Stimulated activated CD8-positive, alpha-beta memory T cell treated with anti-CD3 and anti-CD28 coated beads, Interleukin-12 subunit alpha, Interleukin-12 subunit beta, amount 100 ng/mL, for 24 hours (primary cell): ENCODE measurements around the gene TPGS1.

Source experiments
- DNase-seq: peaks from one replicate; pipeline ENCODE4 v3.0.0-alpha.2; 2020; ENCODE audit errors: extremely low read depth

Gene TPGS1

GRCh38 chr19:495402-496111 lies 11.7 kb upstream of the TPGS1 start:
- no peak for DNase-seq

DNA sequence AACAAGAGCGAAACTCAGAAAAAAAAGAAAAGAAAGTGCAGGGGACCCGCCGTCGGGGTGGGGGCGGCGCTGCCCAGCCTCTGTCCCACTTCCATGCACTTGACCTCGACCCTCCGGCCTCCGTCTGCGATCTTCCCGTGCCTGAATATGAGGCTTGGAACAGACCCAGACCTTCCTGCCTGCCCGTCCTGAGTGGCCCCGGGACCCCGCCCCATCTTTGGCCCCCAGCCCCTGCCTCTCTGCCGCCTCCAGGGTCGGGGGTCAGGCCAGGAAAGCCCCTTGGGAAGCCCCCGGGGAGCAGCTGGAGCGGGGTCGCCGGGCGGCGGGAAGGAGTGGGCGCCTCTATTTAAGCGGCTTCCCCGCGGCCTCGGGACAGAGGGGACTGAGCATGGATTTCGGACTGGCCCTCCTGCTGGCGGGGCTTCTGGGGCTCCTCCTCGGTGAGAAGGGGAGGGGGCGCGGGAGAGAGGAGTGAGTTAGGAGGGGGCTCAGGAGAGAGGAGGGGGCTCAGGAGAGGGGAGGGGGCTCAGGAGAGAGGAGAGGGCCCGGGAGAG lies 11.1 kb upstream of the TPGS1 start, which contains the start of gene MADCAM1:
TSS of gene MADCAM1 (plus strand) at position 375 of the 554 bp plus-strand sequence. CDS start at position 389, 14 bp downstream.
- DNase-seq: no peak

DNA sequence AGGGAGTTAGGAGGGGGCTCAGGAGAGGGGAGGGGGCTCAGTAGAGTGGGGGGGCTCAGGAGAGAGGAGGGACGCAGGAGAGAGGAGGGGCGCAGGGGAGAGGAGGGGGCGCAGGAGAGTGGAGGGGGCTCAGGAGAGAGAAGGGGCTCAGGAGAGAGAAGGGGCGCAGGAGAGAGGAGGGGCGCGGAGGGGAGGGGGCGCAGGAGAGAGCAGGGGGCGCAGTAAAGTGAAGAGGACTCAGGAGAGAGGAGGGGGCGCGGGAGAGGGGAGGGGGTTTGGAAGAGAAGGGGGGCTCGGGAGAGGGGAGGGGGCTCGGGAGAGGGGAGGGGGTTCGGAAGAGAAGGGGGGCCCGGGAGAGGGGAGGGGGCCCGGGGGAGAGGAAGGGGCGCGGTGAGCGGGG lies 10.3 kb upstream of the TPGS1 start:
- DNase-seq: no peak

GRCh38 chr19:497491-497868 lies 9.8 kb upstream of the TPGS1 start:
- no peak for DNase-seq

DNA sequence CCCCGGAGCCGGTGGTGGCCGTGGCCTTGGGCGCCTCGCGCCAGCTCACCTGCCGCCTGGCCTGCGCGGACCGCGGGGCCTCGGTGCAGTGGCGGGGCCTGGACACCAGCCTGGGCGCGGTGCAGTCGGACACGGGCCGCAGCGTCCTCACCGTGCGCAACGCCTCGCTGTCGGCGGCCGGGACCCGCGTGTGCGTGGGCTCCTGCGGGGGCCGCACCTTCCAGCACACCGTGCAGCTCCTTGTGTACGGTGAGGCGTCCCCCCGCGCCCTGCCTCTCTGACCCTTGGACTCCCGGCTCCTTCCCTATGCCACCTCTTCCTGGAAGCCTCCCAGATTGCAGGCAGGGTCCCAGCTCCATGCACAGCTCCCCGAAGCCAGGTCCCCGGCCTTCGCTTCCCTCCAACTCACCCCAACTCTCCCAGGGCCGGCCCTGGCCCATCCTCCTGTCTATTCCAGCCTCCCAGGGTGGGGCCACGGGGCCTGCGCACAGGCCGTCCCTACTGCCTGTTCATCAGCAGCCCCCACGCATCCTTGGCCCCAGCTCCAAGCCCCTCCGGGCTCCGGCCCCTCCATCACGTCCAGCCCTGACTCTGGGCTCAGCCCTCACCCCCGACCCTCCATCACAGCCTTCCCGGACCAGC lies 9.3 kb upstream of the TPGS1 start:
- DNase-seq: no peak

GRCh38 chr19:498511-498891 lies 8.8 kb upstream of the TPGS1 start:
- DNase-seq: no peak

DNA sequence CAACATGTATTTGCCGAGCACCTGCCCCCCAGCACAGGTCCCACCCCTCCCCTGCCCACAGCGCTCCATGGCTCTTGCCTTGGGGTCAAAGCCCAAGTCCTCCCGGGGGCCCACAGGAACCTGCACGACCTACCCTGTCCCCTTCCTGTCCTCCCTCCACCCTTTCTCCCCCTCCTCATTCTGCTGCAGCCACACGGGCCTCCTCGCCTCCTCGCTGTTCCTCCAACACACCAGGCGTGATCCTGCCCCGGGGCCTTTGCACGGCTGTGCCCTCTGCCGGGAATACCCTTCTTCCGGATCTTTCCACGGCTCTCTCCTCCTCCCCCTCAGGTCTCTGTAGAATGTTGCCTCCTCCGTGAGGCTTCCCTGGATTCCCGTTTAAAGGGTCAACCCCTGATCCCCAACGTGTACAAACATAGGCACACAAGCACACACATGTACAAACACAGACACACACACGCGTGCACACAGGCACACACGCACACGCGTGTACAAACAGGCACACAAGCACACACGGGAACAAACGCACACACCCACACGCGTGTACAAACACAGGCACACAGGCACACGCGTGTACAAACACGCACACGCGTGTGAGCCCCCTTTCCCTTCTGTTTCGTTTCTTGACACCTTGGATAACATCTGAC lies 8.2 kb upstream of the TPGS1 start:
- DNase-seq: no peak

- DNase-seq: no peak
Measured at GRCh38 chr19:501646-502045, 5.7 kb upstream of the TPGS1 start.

DNA sequence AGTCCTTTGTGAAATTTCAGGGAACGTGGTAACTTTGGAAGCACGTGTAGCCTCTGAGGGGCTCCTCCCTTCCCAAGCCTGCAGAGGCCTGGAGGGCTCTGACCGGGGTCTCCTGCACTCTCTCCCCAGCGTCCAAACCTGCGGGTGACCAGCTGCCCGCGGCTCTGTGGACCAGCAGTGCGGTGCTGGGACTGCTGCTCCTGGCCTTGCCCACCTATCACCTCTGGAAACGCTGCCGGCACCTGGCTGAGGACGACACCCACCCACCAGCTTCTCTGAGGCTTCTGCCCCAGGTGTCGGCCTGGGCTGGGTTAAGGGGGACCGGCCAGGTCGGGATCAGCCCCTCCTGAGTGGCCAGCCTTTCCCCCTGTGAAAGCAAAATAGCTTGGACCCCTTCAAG lies 2.7 kb upstream of the TPGS1 start:
- no peak for DNase-seq

GRCh38 chr19:506404-507285 lies 652 bp upstream of the TPGS1 start:
- peak; percentile 88 for DNase-seq

DNA sequence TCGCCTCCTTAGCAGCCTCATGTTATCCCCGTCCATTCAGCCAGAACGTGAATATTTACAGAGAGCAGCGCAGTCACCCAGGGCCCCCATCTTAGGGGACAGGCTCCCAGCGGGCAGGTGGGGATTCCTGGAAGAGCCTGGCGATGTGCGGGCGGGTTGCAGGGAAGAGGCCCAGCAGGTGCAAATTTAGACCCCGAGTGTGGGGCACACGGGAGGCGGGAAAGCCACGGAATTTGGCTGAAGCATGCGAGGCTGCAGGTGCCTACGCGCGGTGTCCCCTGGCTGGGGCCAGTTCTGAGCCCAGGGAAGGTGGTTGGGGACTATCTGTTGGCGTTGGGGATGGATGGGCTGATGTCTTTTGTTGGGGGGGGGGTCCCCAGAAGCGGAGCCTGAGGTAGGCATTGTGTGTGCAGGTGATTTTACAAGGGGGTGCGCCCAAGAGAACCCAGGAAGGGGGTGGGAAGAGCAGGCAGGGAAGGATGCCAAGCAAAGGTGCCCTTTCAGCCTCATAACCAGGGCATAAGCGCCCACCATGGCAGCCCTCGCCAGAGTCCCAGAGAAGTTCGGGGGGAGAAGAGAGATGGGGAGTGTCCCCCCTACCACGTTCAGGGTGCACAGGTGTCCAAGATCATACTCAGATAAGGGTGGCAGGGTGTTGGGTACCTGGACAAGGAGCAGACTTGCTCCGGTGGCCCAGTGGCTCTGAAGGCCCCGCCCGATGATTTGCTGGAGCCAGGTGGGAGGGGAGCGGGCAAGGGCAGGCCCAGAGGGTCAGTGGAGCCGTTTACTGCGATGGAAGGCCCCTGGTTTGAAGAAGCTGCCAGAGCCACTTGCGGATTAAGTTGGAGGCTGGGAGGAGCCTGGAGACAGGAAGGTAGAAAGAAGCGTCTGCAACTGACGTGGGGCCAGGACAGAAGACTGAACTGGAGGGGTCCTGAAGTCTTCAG lies 1.2 kb downstream of the TPGS1 start:
- no peak for DNase-seq

DNA sequence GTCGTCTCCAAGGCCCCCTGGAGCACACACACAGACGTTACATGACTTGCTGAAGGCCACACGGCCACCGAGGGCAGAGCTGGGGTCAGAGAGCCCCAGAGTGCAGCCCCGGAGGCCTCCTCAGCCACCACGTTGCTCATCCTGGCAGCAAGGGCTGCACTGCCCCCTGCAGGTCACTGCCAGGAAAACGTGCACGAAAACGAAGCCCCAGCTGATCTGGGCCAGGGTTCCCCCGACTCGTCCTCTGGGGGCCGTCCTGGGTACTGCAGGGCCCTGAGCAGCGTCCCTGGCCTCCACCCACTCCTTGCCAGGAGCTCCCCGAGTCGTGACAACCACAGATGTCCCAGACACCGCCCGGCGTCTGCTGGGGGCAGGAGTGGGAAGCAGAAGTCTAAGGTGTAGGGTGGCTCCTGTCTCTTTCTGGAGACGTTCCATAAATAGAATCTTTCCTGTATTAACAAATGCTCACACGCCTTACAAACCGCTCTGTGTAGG lies 3.4 kb downstream of the TPGS1 start:
- DNase-seq: peak; percentile 80

DNA sequence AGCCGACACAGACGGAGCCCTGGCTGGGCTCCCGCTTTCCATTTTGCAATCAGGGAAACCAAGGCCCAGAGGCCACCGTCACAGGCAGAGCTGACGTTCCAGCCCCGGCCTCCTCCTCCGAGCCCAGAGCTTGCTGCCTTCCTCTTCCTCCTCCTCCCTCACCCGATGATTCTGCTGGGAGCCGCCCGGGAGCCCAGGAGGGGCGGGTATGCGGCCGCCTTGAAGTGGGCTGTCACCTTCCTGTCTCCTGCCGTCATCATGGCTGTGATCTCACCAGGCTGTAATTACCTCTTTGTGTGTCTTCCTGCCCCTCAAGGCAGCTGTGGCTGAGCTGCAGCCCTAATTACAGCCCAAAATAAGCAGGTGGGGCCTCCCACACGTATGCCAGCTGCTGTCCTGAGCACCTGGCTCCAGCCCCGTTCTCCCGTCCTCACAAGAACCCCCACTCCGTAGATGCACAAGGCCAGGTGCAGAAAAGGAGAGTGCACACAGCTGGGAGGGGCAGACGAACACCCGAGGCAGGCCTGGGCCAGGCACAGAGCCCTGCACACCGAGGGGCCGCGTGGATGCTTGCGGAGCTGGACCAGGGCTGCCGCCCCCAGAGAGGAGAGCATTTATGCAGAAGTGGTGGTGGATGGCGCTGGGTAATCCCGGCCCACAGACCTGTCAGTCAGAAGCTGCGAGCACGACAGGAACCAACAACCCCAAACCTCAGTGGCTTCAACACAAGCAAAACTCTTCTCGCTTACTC lies 4.0 kb downstream of the TPGS1 start:
- DNase-seq: peak; percentile 57

- DNase-seq: no peak
Measured at GRCh38 chr19:512547-513365, 5.5 kb downstream of the TPGS1 start.

- DNase-seq: no peak
Measured at GRCh38 chr19:513368-514165, 6.3 kb downstream of the TPGS1 start.

GRCh38 chr19:514166-514663 lies 6.9 kb downstream of the TPGS1 start:
- DNase-seq: no peak

GRCh38 chr19:517721-518597 lies 10.7 kb downstream of the TPGS1 start:
- no peak for DNase-seq
